Tibial artery (tissue), 4 donors: ENCODE results near the gene SEL1L3.
A peak's percentile ranks its signal among the peaks of the same experiment; 100 is the strongest.
"Not testable (repeated sequence)": the region's sequence is repeated elsewhere in the genome, so short reads cannot be mapped to it uniquely, and the experiment has no call there.

Experiments used
- DNase-seq, 2 donors: peaks; one replicate each; pipeline ENCODE4 v3.0.0-alpha.2; 2019
- H3K27ac ChIP-seq, 2 donors: fragments of 200-600 bp; sonication (generic) in 1 of 2; 1 replicate in 1 of 2; 2 replicates in 1 of 2; pipeline ENCODE4 v1.5.1; 2018 to 2019; ENCODE audit warnings: mild to moderate bottlenecking in 1 of 2
- H3K27me3 ChIP-seq, 2 donors: fragments of 200-600 bp; sonication (generic) in 1 of 2; one replicate each; pipeline versions ENCODE4 v1.5.1 to v1.6.0; 2016 to 2019
- H3K36me3 ChIP-seq, 3 donors: fragments of 200-600 bp; sonication (generic) in 2 of 3; one replicate each; pipeline ENCODE4 v1.5.1; 2016 to 2019; ENCODE audit warnings: mild to moderate bottlenecking in 2 of 3
- H3K4me1 ChIP-seq, 4 donors: fragments of 200-600 bp; sonication (generic) in 2 of 4; 1 replicate in 3 of 4; 2 replicates in 1 of 4; pipeline ENCODE4 v1.5.1; 2016 to 2019
- H3K4me3 ChIP-seq, 2 donors: fragments of 200-600 bp; sonication (generic) in 1 of 2; 1 replicate in 1 of 2; 2 replicates in 1 of 2; pipeline ENCODE4 v1.5.1; 2018 to 2019; ENCODE audit warnings: mild to moderate bottlenecking in 2 of 2
- H3K9me3 ChIP-seq, 3 donors: fragments of 200-600 bp; sonication (generic) in 1 of 3; one replicate each; pipeline ENCODE4 v1.5.1; 2016 to 2019
- intact Hi-C: fragments of 100-400 bp; cut with DNase I; formaldehyde crosslinking; loops from one replicate; pipeline ENCODE4 v1.15.0; 2023; ENCODE audit warnings: low total_unique reads
- TF ChIP-seq, protein P1 (sequence below), 2 experiments: fragments of 200-600 bp in 1 of 2; fragments of 450-650 bp in 1 of 2; IDR thresholded peaks; one replicate each; pipeline ENCODE4 v1.5.1; 2017 to 2019; ENCODE audit warnings: antibody characterized with exemption in 2 of 2, mild to moderate bottlenecking in 1 of 2, moderate library complexity in 1 of 2

SEL1L3 gene

DNA sequence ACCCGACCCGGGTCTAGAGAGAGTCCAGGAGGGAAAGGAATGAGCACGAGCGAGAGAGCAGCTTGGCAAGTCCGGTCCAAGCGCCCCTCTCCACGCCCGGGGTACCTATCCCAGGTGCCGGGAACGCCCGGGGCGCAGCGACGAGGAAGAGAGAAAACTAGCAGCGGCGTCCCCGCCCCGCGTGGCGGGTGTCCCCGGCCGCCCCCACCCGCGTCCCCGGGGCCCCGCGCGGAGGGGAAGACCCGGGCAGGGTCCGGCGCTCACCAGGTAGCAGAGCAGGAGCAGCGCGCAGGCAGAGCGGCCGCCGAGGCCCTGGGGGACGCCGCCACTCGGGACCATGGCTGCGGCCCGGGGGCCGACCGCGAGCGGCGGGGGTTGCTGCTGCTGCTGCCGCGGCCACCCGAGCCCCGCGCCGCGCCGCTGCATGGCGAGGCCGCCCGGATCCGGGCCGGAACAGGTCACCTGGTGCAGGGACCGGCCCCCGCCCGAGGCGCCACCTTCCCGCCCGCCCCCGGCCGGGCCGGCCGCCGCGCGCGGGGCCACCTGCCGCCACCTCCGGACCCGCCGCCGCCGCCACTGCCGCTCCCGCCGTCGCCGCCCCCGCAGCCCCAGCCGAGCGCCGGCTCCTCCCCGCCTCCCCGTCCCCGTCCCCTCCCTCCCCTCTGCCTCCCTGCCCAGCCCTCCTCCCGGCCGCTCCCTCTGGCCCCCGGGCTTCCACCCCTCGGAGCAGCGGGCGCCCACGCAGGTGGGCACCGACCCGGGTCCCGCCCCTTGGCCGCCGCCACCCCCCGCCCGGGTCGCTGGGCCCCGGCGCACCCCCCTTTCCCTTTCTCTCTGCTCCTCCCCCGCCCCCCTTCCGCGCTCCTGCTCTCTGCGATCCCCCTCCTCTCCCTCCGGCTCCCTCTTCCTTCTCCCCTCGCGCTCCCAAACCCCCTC, at the start of gene SEL1L3:
TSS of gene SEL1L3 (minus strand) at position 578 of the 936 bp plus-strand sequence. CDS start at position 426, 152 bp downstream.
- Histone ChIP-seq H3K4me3 (peak within 1 kb of the TSS; percentile 49 to 58), H3K4me1 (peaks cover 0 to 21% (median 10%) of the 10 kb centered on the region in 4 donors), H3K36me3 (no peaks in the 10 kb centered on the region), H3K27me3 (peaks cover 0 to 41% of the 10 kb centered on the region in 2 donors), H3K27ac (no peak within 1 kb of the TSS), H3K9me3 (no peaks in the 10 kb centered on the region)
- intact Hi-C loops: no loop called here
- DNase-seq: no peak
- TF ChIP-seq, protein P1, sequence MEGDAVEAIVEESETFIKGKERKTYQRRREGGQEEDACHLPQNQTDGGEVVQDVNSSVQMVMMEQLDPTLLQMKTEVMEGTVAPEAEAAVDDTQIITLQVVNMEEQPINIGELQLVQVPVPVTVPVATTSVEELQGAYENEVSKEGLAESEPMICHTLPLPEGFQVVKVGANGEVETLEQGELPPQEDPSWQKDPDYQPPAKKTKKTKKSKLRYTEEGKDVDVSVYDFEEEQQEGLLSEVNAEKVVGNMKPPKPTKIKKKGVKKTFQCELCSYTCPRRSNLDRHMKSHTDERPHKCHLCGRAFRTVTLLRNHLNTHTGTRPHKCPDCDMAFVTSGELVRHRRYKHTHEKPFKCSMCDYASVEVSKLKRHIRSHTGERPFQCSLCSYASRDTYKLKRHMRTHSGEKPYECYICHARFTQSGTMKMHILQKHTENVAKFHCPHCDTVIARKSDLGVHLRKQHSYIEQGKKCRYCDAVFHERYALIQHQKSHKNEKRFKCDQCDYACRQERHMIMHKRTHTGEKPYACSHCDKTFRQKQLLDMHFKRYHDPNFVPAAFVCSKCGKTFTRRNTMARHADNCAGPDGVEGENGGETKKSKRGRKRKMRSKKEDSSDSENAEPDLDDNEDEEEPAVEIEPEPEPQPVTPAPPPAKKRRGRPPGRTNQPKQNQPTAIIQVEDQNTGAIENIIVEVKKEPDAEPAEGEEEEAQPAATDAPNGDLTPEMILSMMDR (IDR thresholded peaks at IDR 0.05): no peak

DNA sequence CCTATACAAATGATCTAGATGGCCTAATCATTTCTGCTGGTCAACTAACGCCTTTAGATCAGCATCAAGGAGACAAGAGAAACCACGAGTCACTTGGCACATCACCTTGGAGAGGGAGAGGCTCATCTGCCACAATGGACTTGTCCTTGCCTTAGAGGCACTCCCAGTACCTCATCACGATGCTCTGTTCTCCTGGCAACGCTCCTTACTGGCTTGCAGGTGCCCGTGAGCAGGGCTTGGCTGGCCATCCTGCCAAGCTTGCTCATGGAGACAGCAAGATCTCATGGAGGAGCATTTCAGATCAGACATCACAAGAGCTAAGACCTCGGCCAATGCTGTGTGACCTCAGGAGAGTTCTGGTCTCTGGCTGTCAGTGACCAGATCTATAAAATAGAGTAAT, 48.6 kb upstream of the SEL1L3 start:
- Histone ChIP-seq H3K36me3 (no peaks in the 10 kb centered on the region), H3K27me3 (peaks cover 0 to 5% of the 10 kb centered on the region in 2 donors), H3K4me1 (peaks cover 0 to 19% (median 12%) of the 10 kb centered on the region in 4 donors), H3K9me3 (no peaks in the 10 kb centered on the region), H3K27ac (no peak overlapping the region), H3K4me3 (no peak overlapping the region)
- DNase-seq: no peak
- intact Hi-C loops: loop anchor here (5.0 kb wide), 1 partner anchor 411 kb away; the partner anchor contains the start of gene RBPJ
- TF ChIP-seq, protein P1 (IDR thresholded peaks at IDR 0.05): no peak

- intact Hi-C loops: no loop called here
- Histone ChIP-seq H3K27ac (no peak overlapping the region), H3K27me3 (peaks cover 0 to 5% of the 10 kb centered on the region in 2 donors), H3K4me3 (no peak overlapping the region), H3K36me3 (no peaks in the 10 kb centered on the region), H3K9me3 (no peaks in the 10 kb centered on the region), H3K4me1 (peaks cover 0 to 6% (median 3%) of the 10 kb centered on the region in 4 donors)
- DNase-seq: no peak
- TF ChIP-seq, protein P1 (IDR thresholded peaks at IDR 0.05): no peak
Measured at GRCh38 chr4:25908491-25908901, 45.7 kb upstream of the SEL1L3 start.

- H3K27ac ChIP-seq, intact Hi-C loops: not testable (repeated sequence)
Measured at GRCh38 chr4:25906113-25906512, 43.3 kb upstream of the SEL1L3 start.

GRCh38 chr4:25905371-25905770, 42.6 kb upstream of the SEL1L3 start:
- Histone ChIP-seq H3K9me3 (no peaks in the 10 kb centered on the region), H3K27me3 (peaks cover 0 to 5% of the 10 kb centered on the region in 2 donors), H3K27ac (no peak overlapping the region), H3K4me3 (no peak overlapping the region), H3K4me1 (no peaks in the 10 kb centered on the region), H3K36me3 (no peaks in the 10 kb centered on the region)
- no peak for DNase-seq
- TF ChIP-seq, protein P1 (IDR thresholded peaks at IDR 0.05): no peak
- intact Hi-C loops: no loop called here

More at GRCh38 chr4:25906113-25906512, 43.3 kb upstream of the SEL1L3 start:
- not testable (repeated sequence) for H3K27me3 ChIP-seq, H3K4me1 ChIP-seq, H3K9me3 ChIP-seq, H3K4me3 ChIP-seq, DNase-seq, H3K36me3 ChIP-seq

- TF ChIP-seq, protein P1 (IDR thresholded peaks at IDR 0.05): no peak
- DNase-seq: no peak
- H3K36me3 ChIP-seq: no peaks in the 10 kb centered on the region
- no peaks in the 10 kb centered on the region for H3K4me1 ChIP-seq
- peaks cover 0 to 5% of the 10 kb centered on the region in 2 donors for H3K27me3 ChIP-seq
- H3K9me3 ChIP-seq: no peaks in the 10 kb centered on the region
- H3K4me3 ChIP-seq: no peak overlapping the region
- H3K27ac ChIP-seq: no peak overlapping the region
- intact Hi-C loops: no loop called here
Measured at GRCh38 chr4:25904748-25905082, 41.9 kb upstream of the SEL1L3 start.
